ENCODE data around the gene TTN. TPM values are rescaled to one million over a fixed set of nuclear protein-coding genes. Genes with fewer than 3 reads are reported as not detected.

The TTN gene
- total RNA-seq, 1 donor from 2014 or later: 3.8 TPM

- no peak overlapping the region for H3K27ac Mint-ChIP-seq (ENCODE audit: unreplicated experiment)
- TF ChIP-seq CTCF (IDR thresholded peaks at IDR 0.05; ENCODE audit: unreplicated experiment): no peak
- peaks cover 2% of the 10 kb centered on the region for H3K27me3 Mint-ChIP-seq (ENCODE audit: unreplicated experiment)
- DNase-seq (ENCODE audit: low spot score): no peak
- H3K4me3 Mint-ChIP-seq (ENCODE audit: unreplicated experiment): no peak overlapping the region
- no peaks in the 10 kb centered on the region for H3K36me3 Mint-ChIP-seq (ENCODE audit: low read depth, unreplicated experiment)
- H3K4me1 Mint-ChIP-seq (ENCODE audit: unreplicated experiment): peaks cover 3% of the 10 kb centered on the region
- H3K9me3 Mint-ChIP-seq (ENCODE audit: unreplicated experiment): no peaks in the 10 kb centered on the region
These were observed 72.7 kb downstream of the TTN start for GRCh38 chr2:178734518-178734917.

- Mint-ChIP-seq H3K4me1 (ENCODE audit: unreplicated experiment) (peaks cover 3% of the 10 kb centered on the region), H3K9me3 (ENCODE audit: unreplicated experiment) (no peaks in the 10 kb centered on the region), H3K36me3 (ENCODE audit: low read depth, unreplicated experiment) (no peaks in the 10 kb centered on the region), H3K4me3 (ENCODE audit: unreplicated experiment) (no peak overlapping the region), H3K27ac (ENCODE audit: unreplicated experiment) (no peak overlapping the region), H3K27me3 (ENCODE audit: unreplicated experiment) (peaks cover 2% of the 10 kb centered on the region)
- no peak for DNase-seq (ENCODE audit: low spot score)
- TF ChIP-seq CTCF (IDR thresholded peaks at IDR 0.05; ENCODE audit: unreplicated experiment): no peak
These were observed 73.2 kb downstream of the TTN start for GRCh38 chr2:178733975-178734374.

GRCh38 chr2:178732913-178733312 is 74.3 kb downstream of the TTN start:
- TF ChIP-seq CTCF (IDR thresholded peaks at IDR 0.05; ENCODE audit: unreplicated experiment): no peak
- peaks cover 3% of the 10 kb centered on the region for H3K4me1 Mint-ChIP-seq (ENCODE audit: unreplicated experiment)
- H3K27me3 Mint-ChIP-seq (ENCODE audit: unreplicated experiment): peaks cover 2% of the 10 kb centered on the region
- H3K4me3 Mint-ChIP-seq (ENCODE audit: unreplicated experiment): no peak overlapping the region
- no peak overlapping the region for H3K27ac Mint-ChIP-seq (ENCODE audit: unreplicated experiment)
- no peaks in the 10 kb centered on the region for H3K36me3 Mint-ChIP-seq (ENCODE audit: low read depth, unreplicated experiment)
- no peaks in the 10 kb centered on the region for H3K9me3 Mint-ChIP-seq (ENCODE audit: unreplicated experiment)
- no peak for DNase-seq (ENCODE audit: low spot score)

- Mint-ChIP-seq H3K4me1 (ENCODE audit: unreplicated experiment) (peaks cover 3% of the 10 kb centered on the region), H3K27ac (ENCODE audit: unreplicated experiment) (no peak overlapping the region), H3K27me3 (ENCODE audit: unreplicated experiment) (peaks cover 2% of the 10 kb centered on the region), H3K4me3 (ENCODE audit: unreplicated experiment) (no peak overlapping the region), H3K36me3 (ENCODE audit: low read depth, unreplicated experiment) (no peaks in the 10 kb centered on the region), H3K9me3 (ENCODE audit: unreplicated experiment) (no peaks in the 10 kb centered on the region)
- DNase-seq (ENCODE audit: low spot score): no peak
- TF ChIP-seq CTCF (IDR thresholded peaks at IDR 0.05; ENCODE audit: unreplicated experiment): no peak
These were observed 75.9 kb downstream of the TTN start for GRCh38 chr2:178731300-178731699.

GRCh38 chr2:178730049-178730448 is 77.2 kb downstream of the TTN start:
- no peaks in the 10 kb centered on the region for H3K36me3 Mint-ChIP-seq (ENCODE audit: low read depth, unreplicated experiment)
- no peak overlapping the region for H3K4me3 Mint-ChIP-seq (ENCODE audit: unreplicated experiment)
- H3K27ac Mint-ChIP-seq (ENCODE audit: unreplicated experiment): no peak overlapping the region
- H3K27me3 Mint-ChIP-seq (ENCODE audit: unreplicated experiment): peaks cover 2% of the 10 kb centered on the region
- no peak for TF ChIP-seq CTCF (IDR thresholded peaks at IDR 0.05; ENCODE audit: unreplicated experiment)
- no peaks in the 10 kb centered on the region for H3K9me3 Mint-ChIP-seq (ENCODE audit: unreplicated experiment)
- peaks cover 3% of the 10 kb centered on the region for H3K4me1 Mint-ChIP-seq (ENCODE audit: unreplicated experiment)
- DNase-seq (ENCODE audit: low spot score): no peak
